Esophagus squamous epithelium (tissue), 4 donors: ENCODE data around the gene ZNF469.

Experiments used
- CTCF ChIP-seq, 6 experiments: fragments of 450-650 bp in 4 of 6; fragments of 200-600 bp in 2 of 6; sonication (generic) in 2 of 6; IDR thresholded peaks; one replicate each; pipeline ENCODE4 v1.5.1; 2016 to 2019; ENCODE audit warnings: antibody characterized with exemption in 6 of 6, mild to moderate bottlenecking in 4 of 6, moderate library complexity in 4 of 6
- POLR2A ChIP-seq, 4 donors: fragments of 450-650 bp; IDR thresholded peaks; one replicate each; pipeline ENCODE4 v1.6.1; 2017; ENCODE audit warnings: antibody characterized with exemption in 4 of 4, mild to moderate bottlenecking in 4 of 4, moderate library complexity in 3 of 4

GRCh38 chr16:88423448-88423850, 40.7 kb downstream of the ZNF469 start:
- TF ChIP-seq POLR2A (IDR thresholded peaks at IDR 0.05) (no peak), CTCF (IDR thresholded peaks at IDR 0.05) (no peak)
